ENCODE measurements around the gene KATNB1. TPM values are rescaled to one million over a fixed set of nuclear protein-coding genes. Genes with fewer than 3 reads are reported as not detected.
"Not testable (repeated sequence)": the region's sequence is repeated elsewhere in the genome, so short reads cannot be mapped to it uniquely, and the experiment has no call there.

KATNB1 gene
- total RNA-seq, 1 experiment from 2014 or later, result 38.9 TPM

- Histone ChIP-seq H3K27me3 (no peaks in the 10 kb centered on the region), H3K4me1 (peaks cover 7% of the 10 kb centered on the region; the same call in 1 of the 2 replicates), H3K27ac (no peak overlapping the region), H3K9me3 (replicated peaks) (no peaks in the 10 kb centered on the region), H3K36me3 (no peaks in the 10 kb centered on the region), H3K4me3 (no peak overlapping the region)
- no peak for DNase-seq
Observed at GRCh38 chr16:57771141-57771785, 35.7 kb downstream of the KATNB1 start.

GRCh38 chr16:57773019-57773418 is 37.4 kb downstream of the KATNB1 start:
- no peak for DNase-seq
- H3K9me3 ChIP-seq (replicated peaks), result no peaks in the 10 kb centered on the region
- H3K36me3 ChIP-seq, result no peaks in the 10 kb centered on the region
- no peak overlapping the region for H3K27ac ChIP-seq
- H3K4me1 ChIP-seq, result peaks cover 7% of the 10 kb centered on the region; the same call in 1 of the 2 replicates
- no peaks in the 10 kb centered on the region for H3K27me3 ChIP-seq
- H3K4me3 ChIP-seq, result no peak overlapping the region

- Histone ChIP-seq H3K27me3 (no peaks in the 10 kb centered on the region), H3K36me3 (no peaks in the 10 kb centered on the region), H3K4me1 (peaks cover 7% of the 10 kb centered on the region; the same call in 1 of the 2 replicates), H3K4me3 (no peak overlapping the region), H3K9me3 (replicated peaks) (no peaks in the 10 kb centered on the region), H3K27ac (no peak overlapping the region)
- DNase-seq, result no peak
Observed at GRCh38 chr16:57773655-57774295, 38.2 kb downstream of the KATNB1 start.

- Histone ChIP-seq H3K4me3 (no peak overlapping the region), H3K36me3 (no peaks in the 10 kb centered on the region), H3K27me3 (no peaks in the 10 kb centered on the region), H3K9me3 (replicated peaks) (no peaks in the 10 kb centered on the region), H3K4me1 (peaks cover 7% of the 10 kb centered on the region; the same call in 1 of the 2 replicates), H3K27ac (no peak overlapping the region)
- DNase-seq, result no peak
Observed at GRCh38 chr16:57774705-57775285, 39.2 kb downstream of the KATNB1 start.

- H3K27me3 ChIP-seq, result no peaks in the 10 kb centered on the region
- H3K4me3 ChIP-seq, result no peak overlapping the region
- no peaks in the 10 kb centered on the region for H3K9me3 ChIP-seq (replicated peaks)
- no peaks in the 10 kb centered on the region for H3K36me3 ChIP-seq
- DNase-seq, result peak; percentile 84 to 85
- no peak overlapping the region for H3K27ac ChIP-seq
- peaks cover 7% of the 10 kb centered on the region; the same call in 1 of the 2 replicates for H3K4me1 ChIP-seq
Observed at GRCh38 chr16:57775661-57776469, 40.3 kb downstream of the KATNB1 start.

GRCh38 chr16:57778658-57779057 is 43.1 kb downstream of the KATNB1 start:
- Histone ChIP-seq H3K4me3 (no peak overlapping the region), H3K27ac (no peak overlapping the region), H3K36me3 (no peaks in the 10 kb centered on the region), H3K27me3 (no peaks in the 10 kb centered on the region), H3K9me3 (replicated peaks) (no peaks in the 10 kb centered on the region), H3K4me1 (peaks cover 7% of the 10 kb centered on the region; the same call in 1 of the 2 replicates)
- DNase-seq, result no peak

GRCh38 chr16:57779836-57780235 is 44.3 kb downstream of the KATNB1 start:
- not testable (repeated sequence) for H3K9me3 ChIP-seq (replicated peaks); H3K27me3 ChIP-seq; H3K27ac ChIP-seq; H3K4me1 ChIP-seq; H3K4me3 ChIP-seq; H3K36me3 ChIP-seq; DNase-seq

- Histone ChIP-seq H3K27me3 (no peaks in the 10 kb centered on the region), H3K4me3 (no peak overlapping the region), H3K9me3 (replicated peaks) (no peaks in the 10 kb centered on the region), H3K27ac (no peak overlapping the region), H3K4me1 (no peaks in the 10 kb centered on the region), H3K36me3 (no peaks in the 10 kb centered on the region)
- no peak for DNase-seq
Observed at GRCh38 chr16:57781349-57781740, 45.8 kb downstream of the KATNB1 start.

- no peak for DNase-seq
- no peak overlapping the region for H3K4me3 ChIP-seq
- H3K9me3 ChIP-seq (replicated peaks), result no peaks in the 10 kb centered on the region
- no peaks in the 10 kb centered on the region for H3K27me3 ChIP-seq
- no peaks in the 10 kb centered on the region for H3K4me1 ChIP-seq
- no peaks in the 10 kb centered on the region for H3K36me3 ChIP-seq
- H3K27ac ChIP-seq, result no peak overlapping the region
Observed at GRCh38 chr16:57781741-57782606, 46.4 kb downstream of the KATNB1 start.

- not testable (repeated sequence) for H3K9me3 ChIP-seq (replicated peaks); H3K4me1 ChIP-seq; H3K36me3 ChIP-seq; H3K27ac ChIP-seq; H3K4me3 ChIP-seq; DNase-seq; H3K27me3 ChIP-seq
Observed at GRCh38 chr16:57782607-57783055, 47.1 kb downstream of the KATNB1 start.

- Histone ChIP-seq H3K4me3 (no peak overlapping the region), H3K36me3 (no peaks in the 10 kb centered on the region), H3K27me3 (no peaks in the 10 kb centered on the region), H3K4me1 (no peaks in the 10 kb centered on the region), H3K9me3 (replicated peaks) (no peaks in the 10 kb centered on the region), H3K27ac (no peak overlapping the region)
- DNase-seq, result no peak
Observed at GRCh38 chr16:57783116-57783515, 47.5 kb downstream of the KATNB1 start.

GRCh38 chr16:57783883-57784282 is 48.3 kb downstream of the KATNB1 start:
- no peaks in the 10 kb centered on the region for H3K9me3 ChIP-seq (replicated peaks)
- H3K27me3 ChIP-seq, result no peaks in the 10 kb centered on the region
- H3K4me1 ChIP-seq, result no peaks in the 10 kb centered on the region
- H3K4me3 ChIP-seq, result no peak overlapping the region
- no peak for DNase-seq
- H3K36me3 ChIP-seq, result no peaks in the 10 kb centered on the region
- H3K27ac ChIP-seq, result no peak overlapping the region

- no peak for DNase-seq
- no peaks in the 10 kb centered on the region for H3K27me3 ChIP-seq
- no peak overlapping the region for H3K4me3 ChIP-seq
- no peak overlapping the region for H3K27ac ChIP-seq
- no peaks in the 10 kb centered on the region for H3K9me3 ChIP-seq (replicated peaks)
- H3K36me3 ChIP-seq, result no peaks in the 10 kb centered on the region
- no peaks in the 10 kb centered on the region for H3K4me1 ChIP-seq
Observed at GRCh38 chr16:57784334-57784733, 48.8 kb downstream of the KATNB1 start.

- Histone ChIP-seq H3K36me3 (no peaks in the 10 kb centered on the region), H3K4me3 (no peak overlapping the region), H3K4me1 (no peaks in the 10 kb centered on the region), H3K9me3 (replicated peaks) (no peaks in the 10 kb centered on the region), H3K27me3 (no peaks in the 10 kb centered on the region), H3K27ac (no peak overlapping the region)
- no peak for DNase-seq
Observed at GRCh38 chr16:57785385-57785784, 49.8 kb downstream of the KATNB1 start.

Data from SJCRH30 (cell line).